GM18951 (cell line): ENCODE results near the gene ZNF527.
"Not testable (repeated sequence)": the region's sequence is repeated elsewhere in the genome, so short reads cannot be mapped to it uniquely, and the experiment has no call there.

Experiments
- POLR2A ChIP-seq: IDR thresholded peaks from 4 replicates; pipeline ENCODE4 v1.6.1; 2011; ENCODE audit warnings: mild to moderate bottlenecking; ENCODE audit not compliant: insufficient read length, insufficient read depth; ENCODE audit errors: extremely low read depth
- in situ Hi-C: fragments of 300-500 bp; cut with MboI; formaldehyde crosslinking; loops from one replicate; pipeline ENCODE4 v1.12.0; 2022; ENCODE audit warnings: low sequenced_read_pairs, mixed read lengths, inconsistent platforms; ENCODE audit not compliant: unreplicated experiment

ZNF527 gene

DNA sequence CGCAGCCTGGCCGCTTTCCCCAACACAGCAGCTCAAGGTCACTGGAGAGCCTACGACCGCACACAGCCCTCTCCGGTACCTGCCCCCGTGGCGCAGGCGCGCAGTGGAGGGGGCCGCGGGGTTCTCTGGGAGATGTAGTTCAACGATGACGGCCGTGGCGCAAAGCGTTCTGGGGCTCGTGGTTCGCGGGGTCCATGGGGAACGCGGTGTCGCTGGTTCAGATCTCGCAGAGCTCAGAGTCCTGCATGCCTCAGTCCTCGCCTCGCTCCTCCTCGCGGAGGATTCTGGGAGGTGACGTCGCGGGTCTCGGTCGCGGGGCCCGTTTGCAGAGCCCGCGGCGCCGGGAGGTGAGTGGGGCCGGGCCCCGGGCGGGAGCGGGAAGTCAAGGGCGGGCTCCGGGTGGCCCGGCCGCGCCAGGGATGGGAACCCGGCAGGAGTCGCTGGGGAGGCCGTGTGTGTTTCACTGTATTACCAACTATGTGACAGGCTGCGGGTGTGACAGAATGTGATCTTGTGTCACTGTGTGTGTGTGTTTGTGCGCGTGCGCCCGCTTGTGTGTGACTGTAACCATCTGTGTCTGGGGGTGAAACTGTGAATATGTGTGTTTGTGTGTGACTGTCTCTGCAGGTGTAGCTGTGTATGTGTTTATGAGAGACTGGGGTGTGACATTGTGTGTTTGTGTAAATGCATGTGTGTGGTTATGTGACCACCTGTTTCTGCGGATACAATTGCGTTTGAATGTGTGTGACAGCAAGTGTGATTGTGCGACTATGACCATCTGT lies at the start of gene ZNF527:
Gene ZNF527 (plus strand): TSS at position 220 of the 782 bp plus-strand sequence. CDS start 3,100 bp downstream, outside the sequence.
- peak; percentile 88 for TF ChIP-seq POLR2A
- in situ Hi-C loops: no loop called here

- in situ Hi-C loops: no loop called here
- no peak for TF ChIP-seq POLR2A
Measured at GRCh38 chr19:37329686-37330085, 41.2 kb upstream of the ZNF527 start.

DNA sequence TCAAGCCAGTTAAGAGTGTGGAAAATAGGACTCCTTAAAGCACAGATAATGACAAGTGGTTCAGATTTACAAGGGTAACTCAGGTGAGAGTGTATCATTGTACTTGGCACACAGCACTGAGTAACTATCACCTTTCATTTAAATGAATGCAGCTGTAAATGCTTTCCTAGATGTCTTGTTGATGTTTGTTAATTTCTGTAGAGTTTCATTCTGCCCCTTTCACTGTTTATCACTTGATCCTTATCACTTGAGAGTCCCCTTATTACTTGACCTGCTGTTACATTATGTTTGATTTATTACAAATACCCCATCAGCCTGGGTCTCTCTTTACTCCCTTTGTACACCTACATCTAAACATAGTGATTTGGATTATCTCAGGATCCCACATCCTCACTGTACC lies 38.1 kb upstream of the ZNF527 start:
- TF ChIP-seq POLR2A: no peak
- in situ Hi-C loops: no loop called here

- no peak for TF ChIP-seq POLR2A
- in situ Hi-C loops: no loop called here
Measured at GRCh38 chr19:37333457-37333856, 37.4 kb upstream of the ZNF527 start.

DNA sequence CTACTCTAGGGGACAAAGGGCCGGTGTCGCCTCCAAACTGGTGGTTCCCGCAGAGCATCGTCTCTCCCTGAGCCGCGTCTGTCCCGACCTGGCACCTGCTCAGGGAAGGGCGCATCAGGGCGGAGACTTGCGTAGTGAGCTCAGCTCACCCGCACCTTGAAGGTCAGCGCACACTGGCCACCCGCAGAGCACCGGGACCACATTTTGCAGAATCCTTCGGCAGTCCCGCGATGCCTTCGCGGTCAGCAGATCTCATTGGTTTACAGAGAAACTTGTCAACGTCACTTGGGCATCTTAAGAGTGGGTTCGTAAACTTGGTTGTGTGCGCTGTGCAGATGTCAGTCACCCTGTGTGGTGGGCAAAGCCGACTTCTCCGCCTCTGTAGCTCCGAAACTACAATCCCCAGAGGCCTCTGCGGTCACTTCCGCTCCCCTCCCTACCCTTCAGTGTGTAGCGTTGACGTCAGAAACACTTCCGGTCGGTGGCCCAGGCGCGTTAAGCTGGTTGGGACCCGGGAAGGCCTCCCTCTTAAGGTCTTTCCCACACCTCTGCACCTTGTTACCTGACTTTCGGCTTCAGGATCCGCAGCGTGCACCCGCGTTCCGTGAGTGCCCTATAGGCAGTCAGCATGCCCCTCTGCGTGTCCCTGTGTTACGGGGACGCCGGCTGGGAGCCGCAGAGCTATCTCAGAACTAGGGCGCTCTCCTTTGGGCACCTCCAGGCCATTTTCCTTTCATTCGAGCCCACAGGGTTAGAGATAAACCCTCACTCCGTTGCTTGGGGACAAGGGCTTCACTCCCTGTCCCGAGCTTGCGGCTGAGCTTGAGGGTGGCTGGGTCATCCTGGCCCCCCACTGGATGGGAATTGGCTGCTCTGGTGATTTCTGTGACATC lies 36.5 kb upstream of the ZNF527 start:
- TF ChIP-seq POLR2A: peak; percentile 38
- in situ Hi-C loops: no loop called here

DNA sequence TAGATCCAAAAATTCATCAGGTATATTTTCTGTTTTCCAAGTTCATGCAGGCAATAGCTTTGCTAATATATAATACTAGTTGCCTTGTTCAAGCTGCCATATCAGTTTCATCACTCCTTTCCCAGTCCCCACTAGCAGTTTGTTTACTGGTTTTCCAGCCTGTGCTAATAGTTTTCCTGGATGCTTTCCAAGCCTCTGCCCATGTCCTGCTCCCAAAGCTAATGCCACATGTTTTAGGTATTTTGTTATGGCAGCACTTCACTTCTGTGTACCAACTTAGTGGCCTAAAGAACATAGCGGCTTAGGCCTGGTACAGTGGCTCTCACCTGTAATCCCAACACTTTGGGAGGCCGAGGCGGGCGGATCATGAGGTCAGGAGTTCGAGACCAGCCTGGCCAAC lies 28.1 kb upstream of the ZNF527 start:
- in situ Hi-C loops: no loop called here

DNA sequence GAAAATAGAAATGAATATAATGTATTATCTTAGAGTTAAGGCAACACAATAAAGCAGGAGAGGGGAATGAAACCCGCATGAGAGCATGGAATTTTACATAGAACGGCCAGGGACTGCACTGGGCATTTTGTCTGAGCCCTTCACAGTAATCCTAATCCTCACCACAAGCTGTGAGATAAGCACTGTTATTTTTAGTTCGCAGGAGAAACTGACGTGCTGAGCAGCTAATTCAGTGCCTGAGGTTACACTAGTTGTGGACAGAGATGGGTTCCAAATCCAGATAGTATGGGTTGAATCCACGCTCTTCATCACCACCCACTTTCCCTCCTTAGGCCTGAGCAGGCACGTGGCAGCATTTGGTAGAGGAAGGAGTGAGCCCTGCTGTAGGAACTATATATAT lies 24.8 kb upstream of the ZNF527 start:
- no peak for TF ChIP-seq POLR2A

More for the DNA sequence above, 28.1 kb upstream of the ZNF527 start:
- no peak for TF ChIP-seq POLR2A

GRCh38 chr19:37348060-37348459 lies 22.8 kb upstream of the ZNF527 start:
- in situ Hi-C loops: no loop called here
- no peak for TF ChIP-seq POLR2A

More for the DNA sequence above, 24.8 kb upstream of the ZNF527 start:
- in situ Hi-C loops: no loop called here

DNA sequence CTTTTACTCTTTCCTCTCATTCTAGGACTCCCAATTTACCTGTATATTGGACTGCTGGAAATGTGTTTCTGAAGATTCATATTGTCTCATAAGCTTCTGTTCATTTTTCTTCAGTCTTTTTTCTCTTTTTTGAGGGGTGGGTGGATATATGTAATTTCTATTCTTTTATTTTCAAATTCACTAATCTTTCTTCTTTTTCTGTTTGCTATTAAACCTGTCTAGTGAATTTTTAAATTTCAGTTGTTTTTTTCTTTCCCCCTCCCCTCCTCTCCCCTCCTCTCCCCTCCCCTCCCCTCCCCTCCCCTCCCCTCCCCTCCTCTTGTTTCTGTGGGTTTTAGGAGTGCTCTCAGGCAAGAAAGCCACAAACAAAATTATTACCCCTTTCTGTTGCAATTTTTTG lies 16.9 kb upstream of the ZNF527 start:
- in situ Hi-C loops: no loop called here
- no peak for TF ChIP-seq POLR2A

DNA sequence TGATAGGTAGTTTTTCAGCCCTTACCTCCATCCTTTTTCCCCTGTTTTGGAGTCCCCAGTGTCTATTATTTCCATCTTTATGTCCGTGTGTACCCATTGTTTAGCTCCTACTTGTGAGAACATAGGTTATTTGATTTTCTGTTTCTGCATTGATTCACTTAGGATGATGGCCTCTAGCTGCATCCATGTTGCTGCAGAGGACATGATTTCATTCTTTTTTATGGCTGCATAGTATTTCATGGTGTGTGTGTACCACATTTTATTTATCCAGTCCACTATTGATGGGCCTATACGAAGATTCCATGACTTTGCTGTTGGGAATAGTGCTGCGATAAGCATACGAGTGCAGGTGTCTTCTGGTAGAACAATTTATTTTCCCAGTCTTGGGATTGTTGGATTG lies 15.0 kb upstream of the ZNF527 start:
- TF ChIP-seq POLR2A: no peak
- in situ Hi-C loops: no loop called here

DNA sequence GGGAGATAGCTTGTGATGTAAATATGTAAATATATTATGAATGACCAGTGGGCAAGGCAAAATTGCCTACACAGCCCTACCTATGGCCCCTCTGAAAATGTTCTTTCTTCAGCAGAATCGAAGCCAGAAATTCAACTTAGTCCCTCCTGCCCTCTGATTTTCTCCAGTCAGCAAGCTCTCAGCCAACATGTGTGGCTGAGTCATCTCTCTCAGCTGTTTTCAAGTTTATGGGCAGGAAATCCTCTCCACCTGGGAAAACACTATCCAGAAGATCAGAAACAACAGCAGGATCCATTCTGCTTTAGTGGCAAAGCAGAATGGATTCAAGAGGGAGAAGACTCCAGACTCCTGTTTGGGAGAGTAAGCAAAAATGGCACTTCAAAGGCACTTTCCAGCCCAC lies 8.9 kb upstream of the ZNF527 start:
- in situ Hi-C loops: no loop called here
- TF ChIP-seq POLR2A: no peak

GRCh38 chr19:37362733-37363132 lies 8.2 kb upstream of the ZNF527 start:
- in situ Hi-C loops: no loop called here
- no peak for TF ChIP-seq POLR2A

- in situ Hi-C loops: not testable (repeated sequence)
Measured at GRCh38 chr19:37370386-37370879, 466 bp upstream of the ZNF527 start.
